Psoas muscle (tissue), 8 donors: Measurements from ENCODE around the gene PACS2. TPM values are rescaled to one million over a fixed set of nuclear protein-coding genes. Genes with fewer than 3 reads are reported as not detected.

Experiments used
- ATAC-seq, 4 donors: fragments of 200-7000 bp; cut with Tn5 transposase; one replicate each; pipeline ENCODE4 v1.9.1; 2020; ENCODE audit warnings: moderate library complexity in 3 of 4, mild to moderate bottlenecking in 2 of 4
- DNase-seq, 2 donors: peaks; one replicate each; pipeline ENCODE4 v3.0.0-alpha.2; 2020
- H3K27ac ChIP-seq: fragments of 200-600 bp; one replicate; pipeline ENCODE4 v1.8.0; 2022
- H3K27me3 ChIP-seq, 3 donors: fragments of 200-600 bp in 1 of 3; one replicate each; pipeline versions ENCODE4 v1.6.1 to v1.8.0; 2013 to 2022; ENCODE audit warnings: low read length in 2 of 3, mild to moderate bottlenecking in 2 of 3, moderate library complexity in 1 of 3; ENCODE audit not compliant: insufficient read depth in 3 of 3
- H3K36me3 ChIP-seq, 2 donors: fragments of 200-600 bp in 1 of 2; one replicate each; pipeline versions ENCODE4 v1.6.1 to v1.8.0; 2013 to 2022; ENCODE audit warnings: low read depth in 1 of 2, mild to moderate bottlenecking in 1 of 2, moderate library complexity in 1 of 2; ENCODE audit not compliant: insufficient read depth in 1 of 2
- H3K4me1 ChIP-seq: fragments of 200-600 bp; one replicate; pipeline ENCODE4 v1.8.0; 2022
- H3K4me3 ChIP-seq: fragments of 200-600 bp; one replicate; pipeline ENCODE4 v1.8.0; 2022; ENCODE audit warnings: mild to moderate bottlenecking
- H3K9me3 ChIP-seq: fragments of 200-600 bp; one replicate; pipeline ENCODE4 v1.8.0; 2022
- WGBS, 3 donors: extraction: QIAGEN DNeasy Blood & Tissue Kit; methylation state at CpG; one replicate each; pipeline versions ENCODE4 v1.1.6 to v1.1.7; 2013; 5-methylcytosine and 5-hydroxymethylcytosine counted together
- intact Hi-C, 2 donors: fragments of 100-400 bp; cut with DNase I; formaldehyde crosslinking; loops; one replicate each; pipeline versions ENCODE4 v1.11.0 to v1.14.2; 2022
- polyA plus RNA-seq, 3 donors: library from polyadenylated mRNA; stranded (reverse); fragments of 200-250 nt; gene quantifications; one replicate each; pipeline ENCODE4 v1.2.3, GENCODE V29; 2013
- total RNA-seq, 4 donors: library from RNA; stranded (reverse); fragmentation: NEBNext Ultra II Directional in 2 of 4; extraction: Animal tissue kit (Norgen Biotek cat#: 25700) in 2 of 4; gene quantifications; one replicate each; pipeline versions ENCODE4 v1.2.1 to v1.2.4, GENCODE V29; 2021 to 2023
- TF ChIP-seq, protein P1 (sequence below): fragments of 200-600 bp; IDR thresholded peaks from one replicate; pipeline ENCODE4 v1.8.0; 2022; ENCODE audit warnings: antibody characterized with exemption
- donor health status: healthy with polysubstance abuse.
- donor health status: DM: no; HTN: no; CAD: no; lungs with moderate emphysema.
- donor health status: Bipolar disorder and iron deficiency.
- donor health status: healthy.
- donor health status: DM: yes; HTN: yes; CAD: no.
- donor health status: DM: no; HTN: no; CAD: no.
- donor health status: DM: no; HTN: no; CAD: no.
- donor health status: DM: yes; HTN: yes; CAD: no.

PACS2 gene
- total and polyA plus RNA-seq, 7 donors: 57.1 to 83.1 (median 72.8) TPM

DNA sequence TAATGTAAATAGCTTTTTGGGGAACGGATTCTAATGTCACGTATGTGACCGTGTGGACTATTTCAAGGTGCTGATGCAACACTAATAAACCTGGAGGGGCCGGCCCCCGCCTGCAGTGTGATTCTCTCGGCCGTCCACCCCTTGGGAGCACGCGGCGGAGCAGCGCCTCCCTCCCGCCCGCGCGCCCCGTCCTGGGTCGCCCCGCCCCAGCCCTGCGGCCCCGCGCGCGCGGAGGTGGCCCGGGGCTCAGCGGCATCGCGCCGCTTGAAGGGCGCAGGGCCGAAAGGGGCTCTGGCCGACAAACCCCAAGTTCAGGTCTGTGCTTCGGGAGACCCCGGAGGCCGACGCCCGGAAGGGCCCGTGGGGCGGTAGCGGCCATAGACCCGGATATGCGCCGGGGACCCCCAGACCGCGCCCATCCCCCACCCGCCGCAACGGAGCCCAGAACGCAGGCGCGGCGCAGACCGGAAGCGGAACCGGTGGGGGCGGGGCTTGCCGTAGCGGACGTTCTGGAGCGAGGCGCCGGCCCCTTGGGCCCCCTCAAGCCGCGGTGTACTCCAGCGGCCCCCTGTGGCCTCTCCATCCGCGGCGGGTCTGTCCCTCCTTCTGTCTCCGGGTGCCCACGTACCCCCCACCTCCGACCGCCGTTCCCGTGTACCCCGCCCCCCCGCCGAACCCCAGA lies 83.6 kb downstream of the PACS2 start, which contains the start of gene TEX22:
Gene TEX22, plus strand, starts transcription at position 495 of the 682 bp plus-strand sequence. CDS start 803 bp downstream, outside the sequence.
- Histone ChIP-seq H3K4me1 (peaks cover 18% of the 10 kb centered on the region), H3K4me3 (peak within 1 kb of the TSS; percentile 98), H3K9me3 (no peaks in the 10 kb centered on the region), H3K27ac (peak within 1 kb of the TSS; percentile 98), H3K36me3 (peaks cover 0 to 25% of the 10 kb centered on the region in 2 donors), H3K27me3 (no peaks in the 10 kb centered on the region)
- intact Hi-C loops: no loop called here
- peak; percentile 94 to 96 for DNase-seq
- 0 to 1% (median 1%) methylated on average over 36 to 77 of the region's 77 CpGs for WGBS, 3 donors
- TF ChIP-seq, protein P1, sequence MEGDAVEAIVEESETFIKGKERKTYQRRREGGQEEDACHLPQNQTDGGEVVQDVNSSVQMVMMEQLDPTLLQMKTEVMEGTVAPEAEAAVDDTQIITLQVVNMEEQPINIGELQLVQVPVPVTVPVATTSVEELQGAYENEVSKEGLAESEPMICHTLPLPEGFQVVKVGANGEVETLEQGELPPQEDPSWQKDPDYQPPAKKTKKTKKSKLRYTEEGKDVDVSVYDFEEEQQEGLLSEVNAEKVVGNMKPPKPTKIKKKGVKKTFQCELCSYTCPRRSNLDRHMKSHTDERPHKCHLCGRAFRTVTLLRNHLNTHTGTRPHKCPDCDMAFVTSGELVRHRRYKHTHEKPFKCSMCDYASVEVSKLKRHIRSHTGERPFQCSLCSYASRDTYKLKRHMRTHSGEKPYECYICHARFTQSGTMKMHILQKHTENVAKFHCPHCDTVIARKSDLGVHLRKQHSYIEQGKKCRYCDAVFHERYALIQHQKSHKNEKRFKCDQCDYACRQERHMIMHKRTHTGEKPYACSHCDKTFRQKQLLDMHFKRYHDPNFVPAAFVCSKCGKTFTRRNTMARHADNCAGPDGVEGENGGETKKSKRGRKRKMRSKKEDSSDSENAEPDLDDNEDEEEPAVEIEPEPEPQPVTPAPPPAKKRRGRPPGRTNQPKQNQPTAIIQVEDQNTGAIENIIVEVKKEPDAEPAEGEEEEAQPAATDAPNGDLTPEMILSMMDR: peak; percentile 28
- ATAC-seq: peak; percentile 92 to 95 (median 92)

DNA sequence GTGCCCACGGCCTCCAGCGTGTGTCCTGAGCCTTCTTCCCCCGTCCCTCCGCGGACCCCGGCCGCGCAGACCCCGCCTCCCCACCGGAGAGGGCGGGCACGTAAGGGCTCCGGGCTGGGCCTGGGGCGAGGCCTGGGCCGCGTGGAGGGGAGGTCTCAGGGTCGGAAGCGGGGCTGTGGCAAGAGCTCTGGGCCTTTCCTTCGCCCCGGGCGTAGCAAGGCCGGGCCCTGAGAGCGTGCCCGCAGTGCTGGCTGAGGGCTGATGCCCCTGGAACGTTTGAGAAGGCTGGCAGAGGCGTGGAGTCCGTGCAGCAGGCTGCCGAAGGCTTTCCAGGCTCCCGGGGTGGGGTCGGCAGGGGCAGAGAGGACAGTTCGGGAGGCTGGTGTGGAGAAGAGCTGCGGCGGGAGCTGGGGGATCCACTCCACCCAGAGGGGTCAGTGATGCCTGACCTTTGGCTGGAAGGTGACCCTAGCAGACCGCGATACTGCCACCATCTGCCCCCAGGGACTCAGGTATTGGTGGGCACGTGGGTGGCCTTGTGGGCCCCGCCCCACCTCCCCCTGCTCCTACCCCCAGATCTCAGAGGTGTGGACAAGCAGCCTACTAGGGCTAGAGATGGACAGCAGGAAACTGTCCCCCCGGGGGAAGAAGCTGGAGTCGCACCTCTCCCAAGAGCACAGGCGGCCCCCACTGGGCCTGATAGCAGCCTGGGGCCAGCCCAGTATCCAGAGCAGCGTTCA lies 84.3 kb downstream of the PACS2 start:
- Histone ChIP-seq H3K4me3 (peak overlapping the region; percentile 98), H3K27ac (peak overlapping the region; percentile 98), H3K4me1 (peaks cover 18% of the 10 kb centered on the region), H3K9me3 (no peaks in the 10 kb centered on the region), H3K36me3 (peaks cover 0 to 23% of the 10 kb centered on the region in 2 donors), H3K27me3 (no peaks in the 10 kb centered on the region)
- intact Hi-C loops: no loop called here
- WGBS, 3 donors: 21 to 24% (median 22%) methylated on average over 29 to 41 of the region's 41 CpGs
- DNase-seq (no peak), ATAC-seq (peak; percentile 47 to 61 (median 48))
- TF ChIP-seq, protein P1: no peak

DNA sequence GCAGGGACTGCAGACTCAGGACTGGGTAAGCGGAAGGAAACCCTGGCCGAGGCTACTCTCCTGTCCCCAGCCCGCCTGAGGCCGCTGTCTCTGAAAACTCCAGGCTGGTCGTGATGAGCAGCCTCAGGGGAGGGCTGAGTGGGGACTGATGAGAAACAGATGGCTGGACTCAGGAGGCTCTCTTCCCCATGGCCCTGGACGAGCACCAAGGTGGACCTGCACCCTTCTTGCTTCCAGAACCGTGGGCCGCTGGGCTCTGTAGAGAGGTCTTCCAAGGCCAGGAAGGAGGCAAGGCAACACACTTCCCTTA lies 84.9 kb downstream of the PACS2 start:
- Histone ChIP-seq H3K27ac (peak overlapping the region; percentile 98), H3K27me3 (no peaks in the 10 kb centered on the region), H3K4me1 (peaks cover 18% of the 10 kb centered on the region), H3K4me3 (peak overlapping the region; percentile 98), H3K36me3 (peaks cover 0 to 23% of the 10 kb centered on the region in 2 donors), H3K9me3 (no peaks in the 10 kb centered on the region)
- intact Hi-C loops: no loop called here
- TF ChIP-seq, protein P1: no peak
- 78 to 86% (median 83%) methylated on average over 8 of the region's 8 CpGs for WGBS, 3 donors
- no peak for DNase-seq
- no peak for ATAC-seq

DNA sequence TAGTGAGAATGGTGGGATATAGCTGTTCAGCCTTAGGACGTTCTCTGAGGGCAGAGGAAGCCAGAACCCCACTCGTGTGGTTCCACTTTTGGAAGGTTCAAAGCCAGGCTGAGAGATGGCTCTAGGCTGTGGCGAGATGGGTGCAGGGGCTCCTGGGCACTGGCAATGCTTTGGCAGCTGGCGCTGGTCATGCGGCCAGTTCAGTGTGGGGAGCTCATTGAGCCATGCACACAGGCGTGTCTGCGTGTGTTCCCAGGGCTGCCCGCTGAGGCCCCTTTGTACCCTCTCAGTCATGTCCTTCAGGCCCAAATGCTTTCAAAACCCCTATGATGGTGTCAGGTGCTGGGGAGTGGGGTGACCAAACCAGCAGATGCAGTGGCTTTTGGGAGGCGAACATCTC lies 85.5 kb downstream of the PACS2 start:
- 88 to 94% (median 92%) methylated on average over 9 of the region's 9 CpGs for WGBS, 3 donors
- H3K4me3 ChIP-seq: peak overlapping the region; percentile 98
- ATAC-seq: no peak
- H3K9me3 ChIP-seq: no peaks in the 10 kb centered on the region
- intact Hi-C loops: no loop called here
- peaks cover 18% of the 10 kb centered on the region for H3K4me1 ChIP-seq
- H3K27me3 ChIP-seq: no peaks in the 10 kb centered on the region
- no peak for DNase-seq
- H3K27ac ChIP-seq: no peak overlapping the region
- peaks cover 0 to 17% of the 10 kb centered on the region in 2 donors for H3K36me3 ChIP-seq
- TF ChIP-seq, protein P1: no peak
